HEK293T (cell line): ENCODE measurements around the gene SLC25A20.

Experiments used
- BHLHE40 ChIP-seq: fragments of 450-650 bp; IDR thresholded peaks from 2 replicates; pipeline ENCODE4 v1.6.1; 2016; ENCODE audit warnings: mild to moderate bottlenecking, moderate library complexity, borderline replicate concordance
- FOXM1 ChIP-seq: fragments of 450-650 bp; IDR thresholded peaks from 2 replicates; pipeline ENCODE4 v1.6.1; 2017; ENCODE audit warnings: mild to moderate bottlenecking, borderline replicate concordance
- LEF1 ChIP-seq: fragments of 450-650 bp; IDR thresholded peaks from 2 replicates; pipeline ENCODE4 v1.6.1; 2017; ENCODE audit warnings: mild to moderate bottlenecking, borderline replicate concordance
- TARDBP ChIP-seq: fragments of 450-650 bp; IDR thresholded peaks from 2 replicates; pipeline ENCODE4 v1.6.1; 2016

DNA sequence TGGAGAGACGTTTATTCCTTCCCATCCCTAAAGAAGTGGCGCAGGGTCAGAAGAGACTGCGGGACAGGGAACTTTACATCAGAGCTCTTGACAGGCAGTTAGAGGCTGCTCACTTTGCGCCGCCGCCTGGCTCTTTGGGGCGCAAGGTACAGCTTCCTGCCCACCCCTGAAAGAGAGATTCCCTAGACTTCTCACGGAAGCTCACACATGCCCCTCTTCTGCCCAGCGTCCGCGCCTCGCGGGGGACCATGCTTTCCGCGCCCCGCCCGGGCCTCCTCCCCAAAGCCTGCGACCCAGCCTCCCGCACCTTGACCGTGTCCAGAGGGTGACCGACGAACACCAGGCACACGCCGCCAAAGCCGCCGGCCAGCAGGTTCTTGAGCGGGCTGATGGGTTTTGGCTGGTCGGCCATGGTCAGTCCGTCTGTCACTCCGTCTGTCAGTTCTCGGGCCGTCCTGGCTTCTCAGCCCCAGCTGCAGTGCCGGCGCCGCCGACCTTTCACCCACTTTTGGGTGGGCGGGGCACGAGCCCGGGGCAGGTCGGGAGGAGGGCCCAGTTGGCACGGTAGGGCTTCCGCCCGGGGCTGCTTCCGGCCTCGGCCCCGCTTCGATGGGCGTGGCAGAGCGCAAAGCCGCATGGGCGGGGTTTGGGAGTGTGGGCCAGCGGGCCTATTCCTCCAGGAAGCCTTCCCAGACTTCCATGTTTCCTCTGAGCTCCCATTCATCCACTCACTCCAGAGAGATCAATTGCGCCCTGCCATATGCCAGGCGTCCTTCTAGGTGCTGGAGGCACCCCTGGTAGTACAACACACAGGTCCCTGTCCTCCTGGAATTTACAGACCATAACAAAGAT, at the start of gene SLC25A20:
- TF ChIP-seq FOXM1: no peak
- no peak for TF ChIP-seq BHLHE40
- TF ChIP-seq LEF1: no peak
- TF ChIP-seq TARDBP: no peak
